22Rv1 (cell line): ENCODE measurements around the gene EFCC1.

Source experiments
- CTCF ChIP-seq: fragments of 450-650 bp; IDR thresholded peaks from 2 replicates; pipeline ENCODE4 v1.5.1; 2017; ENCODE audit warnings: mild to moderate bottlenecking
- ZFX ChIP-seq: fragments of 450-650 bp; IDR thresholded peaks from 2 replicates; pipeline ENCODE4 v1.6.1; 2017; ENCODE audit warnings: antibody characterized with exemption, borderline replicate concordance

GRCh38 chr3:129023008-129023358 lies 21.9 kb downstream of the EFCC1 start:
- TF ChIP-seq CTCF (no peak), ZFX (no peak)
